GM18519 (cell line): Measurements from ENCODE around the gene NRROS.
A peak's percentile ranks its signal among the peaks of the same experiment; 100 is the strongest.

Experiments
- ATAC-seq: cut with Tn5 transposase; IDR thresholded peaks from one replicate; pipeline ENCODE4 v1.9.1; 2021; ENCODE audit warnings: mild to moderate bottlenecking, moderate library complexity; ENCODE audit not compliant: unreplicated experiment, low FRiP score

Gene NRROS

GRCh38 chr3:196673632-196674031 lies 34.1 kb downstream of the NRROS start:
- ATAC-seq, result no peak

DNA sequence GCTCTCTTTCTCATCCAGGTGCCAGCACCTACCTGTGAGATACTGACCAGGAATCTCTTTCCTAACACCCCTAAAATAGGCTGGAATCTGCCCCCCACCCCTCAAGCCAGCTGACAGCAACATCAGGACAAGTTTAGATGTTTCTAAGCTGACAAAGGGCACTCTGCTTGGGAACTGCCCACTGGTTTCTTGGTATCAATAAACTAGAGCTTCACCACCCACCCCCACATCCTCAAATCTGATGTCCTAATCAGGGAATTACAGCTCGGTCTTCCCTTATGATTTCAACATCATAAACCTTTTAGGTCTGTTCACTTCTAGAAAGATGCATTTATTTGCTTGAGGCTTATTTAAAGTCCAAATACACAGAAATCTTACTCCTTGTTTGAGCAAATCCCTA lies 37.9 kb downstream of the NRROS start:
- no peak for ATAC-seq

- ATAC-seq, result no peak
These were observed 38.4 kb downstream of the NRROS start for GRCh38 chr3:196677931-196678330.

- peak; percentile 66 for ATAC-seq
These were observed 45.3 kb downstream of the NRROS start for GRCh38 chr3:196684548-196685407.

GRCh38 chr3:196686436-196686835 lies 46.9 kb downstream of the NRROS start:
- no peak for ATAC-seq

- no peak for ATAC-seq
These were observed 48.9 kb downstream of the NRROS start for GRCh38 chr3:196688349-196688748.

DNA sequence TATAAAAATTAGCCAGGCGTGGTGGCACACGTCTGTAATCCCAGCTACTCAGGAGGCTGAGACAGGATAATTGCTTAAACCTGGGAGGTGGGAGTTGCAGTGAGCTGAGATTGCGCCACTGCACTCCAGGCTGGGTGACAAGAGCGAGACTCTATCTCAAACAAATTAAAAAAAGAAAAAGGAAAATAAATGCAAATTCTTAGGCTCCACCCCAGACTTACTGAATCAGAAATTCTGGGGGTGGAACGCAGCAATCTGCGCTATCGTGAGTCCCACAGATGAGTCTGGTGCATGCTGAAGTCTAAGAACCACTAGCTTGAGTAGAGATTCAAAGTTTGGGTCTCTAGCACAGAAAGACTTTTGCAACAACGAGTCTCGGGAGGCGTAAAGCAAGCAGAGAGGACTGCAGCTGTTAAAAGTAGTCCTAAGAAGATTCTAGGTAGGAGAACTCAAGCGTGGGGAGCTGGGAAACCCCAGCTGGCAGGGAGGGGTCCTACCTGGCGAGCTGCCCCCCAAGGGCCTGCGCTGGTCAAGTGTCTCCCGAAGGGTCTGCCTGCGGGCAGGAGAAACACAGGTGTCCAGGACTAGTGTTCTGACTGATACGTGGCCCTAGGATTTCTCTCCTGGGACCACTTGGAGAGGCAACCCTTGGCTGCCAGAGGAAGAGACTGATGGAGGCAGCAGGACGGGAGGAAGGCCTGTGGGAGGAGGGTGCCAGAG lies 50.6 kb downstream of the NRROS start:
- ATAC-seq, result no peak

GRCh38 chr3:196691386-196691785 lies 51.9 kb downstream of the NRROS start:
- no peak for ATAC-seq

DNA sequence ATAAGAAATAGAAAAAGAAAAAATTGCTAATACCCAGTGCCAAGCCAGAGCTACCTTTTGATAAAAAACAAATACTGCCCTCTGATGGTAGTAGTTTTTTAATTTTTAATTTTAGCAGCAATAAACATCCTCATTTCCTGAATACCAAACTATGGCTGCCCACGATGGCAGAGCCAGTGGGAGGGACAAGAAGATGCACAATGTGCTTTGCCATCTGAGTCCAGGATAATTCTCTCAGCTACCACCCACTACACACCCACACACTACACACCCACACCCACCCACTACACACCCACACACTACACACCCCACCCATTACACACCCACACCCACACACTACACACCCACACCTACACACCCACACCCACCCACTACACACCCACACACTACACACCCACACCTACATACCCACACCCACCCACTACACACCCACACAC lies 54.7 kb downstream of the NRROS start:
- ATAC-seq, result no peak

DNA sequence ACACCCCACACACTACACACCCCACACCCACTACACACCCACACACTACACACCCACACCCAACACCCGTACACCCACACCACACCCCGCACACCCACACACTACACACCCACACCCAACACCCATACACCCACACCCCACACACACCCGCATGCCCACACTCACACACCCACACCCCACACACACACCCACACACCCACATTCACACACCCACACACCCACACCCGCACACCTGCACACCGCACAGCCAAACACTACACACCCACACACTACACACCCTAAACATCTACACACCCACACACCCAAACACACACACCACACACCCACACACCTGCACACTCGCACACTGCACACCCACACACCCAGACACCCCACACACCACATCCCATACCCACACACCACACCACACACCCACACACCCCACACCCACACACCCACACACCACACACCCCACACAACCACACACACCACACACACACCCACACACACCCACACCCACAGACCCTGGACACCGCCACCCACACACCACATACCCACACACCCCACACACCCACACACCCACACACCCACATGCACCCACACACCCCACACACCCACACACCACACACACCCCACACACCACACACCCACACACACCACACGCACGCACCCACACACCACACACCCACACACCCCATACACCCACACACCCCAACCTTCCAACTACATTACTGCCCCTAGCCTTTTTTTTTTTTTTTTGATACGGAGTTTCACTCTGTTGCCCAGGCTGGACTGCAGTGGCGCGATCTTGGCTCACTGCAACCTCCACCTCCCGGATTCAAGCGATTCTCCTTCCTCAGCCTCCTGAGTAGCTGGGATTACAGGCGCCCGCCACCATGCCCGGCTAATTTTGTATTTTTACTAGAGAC lies 55.7 kb downstream of the NRROS start:
- ATAC-seq, result no peak

GRCh38 chr3:196695849-196696226 lies 56.3 kb downstream of the NRROS start:
- no peak for ATAC-seq

DNA sequence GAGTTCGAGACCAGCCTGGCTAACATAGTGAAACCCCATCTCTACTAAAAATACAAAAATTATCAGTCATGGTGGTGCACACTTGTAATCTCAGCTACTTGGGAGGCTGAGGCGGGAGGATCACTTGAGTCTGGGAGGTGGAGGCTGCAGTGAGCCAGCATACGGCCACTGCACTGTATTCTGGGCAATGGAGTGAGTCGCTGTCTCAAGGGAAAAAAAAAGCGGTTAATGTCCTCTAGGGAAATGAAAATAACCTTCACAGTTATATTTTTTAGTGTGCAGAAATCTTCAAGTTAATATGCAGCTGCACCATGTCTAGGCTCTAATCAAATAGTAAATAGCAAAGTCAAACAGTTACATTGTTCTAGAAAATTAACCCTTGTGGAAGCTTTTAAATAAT lies 57.8 kb downstream of the NRROS start:
- ATAC-seq, result no peak

- ATAC-seq, result no peak
These were observed 60.3 kb downstream of the NRROS start for GRCh38 chr3:196699749-196700148.

- ATAC-seq, result no peak
These were observed 61.3 kb downstream of the NRROS start for GRCh38 chr3:196700801-196701200.

GRCh38 chr3:196706327-196706726 lies 66.8 kb downstream of the NRROS start:
- no peak for ATAC-seq

GRCh38 chr3:196706731-196707130 lies 67.2 kb downstream of the NRROS start:
- no peak for ATAC-seq

DNA sequence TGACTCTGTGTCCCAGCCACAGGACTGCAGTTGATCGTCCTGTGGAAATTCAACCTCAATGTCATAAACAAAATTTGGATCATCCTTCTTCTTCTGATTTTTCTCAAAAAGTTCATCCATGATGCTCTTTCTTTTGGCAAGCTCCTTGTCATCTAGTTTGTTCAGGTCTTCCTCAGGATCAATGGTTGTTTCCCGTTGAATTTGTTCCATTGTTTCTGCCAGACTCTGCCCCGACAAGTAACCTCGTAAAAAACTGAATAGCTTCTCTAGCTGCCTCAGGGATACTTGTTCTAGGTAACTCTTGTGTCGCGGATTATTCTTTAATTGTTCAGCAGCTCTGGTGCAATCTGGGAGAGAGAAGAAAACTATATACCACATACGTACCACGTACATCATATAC lies 68.1 kb downstream of the NRROS start:
- no peak for ATAC-seq

GRCh38 chr3:196708467-196708866 lies 69.0 kb downstream of the NRROS start:
- ATAC-seq, result no peak
